NCI-H1694 (cell line): ENCODE measurements around the gene GRM8.

Source experiments
- DNase-seq: peaks from one replicate; lab custom pipeline; 2025; lab: John Stamatoyannopoulos, UW

GRM8 gene

GRCh38 chr7:126524967-126525366 lies 727.8 kb downstream of the GRM8 start:
- DNase-seq: no peak

GRCh38 chr7:126511046-126511445 lies 741.7 kb downstream of the GRM8 start:
- DNase-seq: no peak

GRCh38 chr7:126501617-126502016 lies 751.1 kb downstream of the GRM8 start:
- no peak for DNase-seq

- no peak for DNase-seq
Measured at GRCh38 chr7:126499481-126499880, 753.3 kb downstream of the GRM8 start.

GRCh38 chr7:126495733-126496132 lies 757.0 kb downstream of the GRM8 start:
- no peak for DNase-seq

GRCh38 chr7:126495001-126495400 lies 757.7 kb downstream of the GRM8 start:
- DNase-seq: no peak

- no peak for DNase-seq
Measured at GRCh38 chr7:126493801-126494200, 758.9 kb downstream of the GRM8 start.

GRCh38 chr7:126489874-126490273 lies 762.9 kb downstream of the GRM8 start:
- no peak for DNase-seq

GRCh38 chr7:126487728-126488442 lies 764.9 kb downstream of the GRM8 start:
- DNase-seq: no peak

GRCh38 chr7:126486806-126487205 lies 765.9 kb downstream of the GRM8 start:
- DNase-seq: no peak

- no peak for DNase-seq
Measured at GRCh38 chr7:126485791-126486190, 767.0 kb downstream of the GRM8 start.

GRCh38 chr7:126483972-126484371 lies 768.8 kb downstream of the GRM8 start:
- peak; percentile 47 for DNase-seq

GRCh38 chr7:126472825-126473224 lies 779.9 kb downstream of the GRM8 start:
- no peak for DNase-seq

GRCh38 chr7:126462405-126462804 lies 790.3 kb downstream of the GRM8 start:
- no peak for DNase-seq

- DNase-seq: no peak
Measured at GRCh38 chr7:126460664-126461063, 792.1 kb downstream of the GRM8 start.

GRCh38 chr7:126453104-126453503 lies 799.6 kb downstream of the GRM8 start:
- no peak for DNase-seq

GRCh38 chr7:126450269-126450671 lies 802.5 kb downstream of the GRM8 start:
- no peak for DNase-seq

GRCh38 chr7:126449611-126450268 lies 803.0 kb downstream of the GRM8 start:
- no peak for DNase-seq

- DNase-seq: no peak
Measured at GRCh38 chr7:126447984-126448383, 804.8 kb downstream of the GRM8 start.

- no peak for DNase-seq
Measured at GRCh38 chr7:126445991-126446390, 806.8 kb downstream of the GRM8 start.

- DNase-seq: no peak
Measured at GRCh38 chr7:126443951-126444350, 808.8 kb downstream of the GRM8 start.

GRCh38 chr7:126442908-126443307 lies 809.8 kb downstream of the GRM8 start:
- no peak for DNase-seq

- no peak for DNase-seq
Measured at GRCh38 chr7:126441745-126442144, 811.0 kb downstream of the GRM8 start.

GRCh38 chr7:126440542-126440941 lies 812.2 kb downstream of the GRM8 start:
- DNase-seq: no peak
